HepG2 (cell line): ENCODE data around the gene GDF9. TPM values are rescaled to one million over a fixed set of nuclear protein-coding genes. Genes with fewer than 3 reads are reported as not detected.

ENCODE experiments used
- CHCHD3 ChIP-seq: sonication (generic); formaldehyde crosslinking; IDR thresholded peaks from 2 replicates; pipeline ENCODE4 v1.8.0; 2022; ENCODE audit warnings: mild to moderate bottlenecking, missing genetic modification reagents, moderate library complexity
- MAFK ChIP-seq, 2 experiments: IDR thresholded peaks in 1 of 2; conservative IDR thresholded peaks in 1 of 2; 2 replicates each; pipeline ENCODE4 v1.6.1; 2011; ENCODE audit warnings: improper control_type of control experiment in 2 of 2, low read length in 2 of 2
- MEIS2 ChIP-seq: sonication (generic); formaldehyde crosslinking; IDR thresholded peaks from 2 replicates; pipeline ENCODE4 v1.9.0; 2021; ENCODE audit warnings: mild to moderate bottlenecking, missing genetic modification reagents
- NR3C1 ChIP-seq: sonication (generic); formaldehyde crosslinking; IDR thresholded peaks from 2 replicates; pipeline ENCODE4 v1.4.0; 2020; ENCODE audit warnings: missing genetic modification reagents
- PHF20 ChIP-seq: sonication (generic); formaldehyde crosslinking; IDR thresholded peaks from 2 replicates; pipeline ENCODE4 v1.5.0; 2020; ENCODE audit warnings: mild to moderate bottlenecking, missing genetic modification reagents
- RBM39 ChIP-seq: fragments of 200-400 bp; formaldehyde crosslinking; IDR thresholded peaks from one replicate; pipeline ENCODE4 v1.6.1; 2018; ENCODE audit warnings: antibody characterized with exemption, mild to moderate bottlenecking, low read depth, low read length; ENCODE audit not compliant: poor library complexity, severe bottlenecking
- TBX3 ChIP-seq: fragments of 450-650 bp; IDR thresholded peaks from 2 replicates; pipeline ENCODE4 v1.6.1; 2017; ENCODE audit warnings: antibody characterized with exemption, mild to moderate bottlenecking, inconsistent platforms, borderline replicate concordance
- TCF7L2 ChIP-seq: IDR thresholded peaks from 2 replicates; pipeline ENCODE4 v1.6.1; 2011; ENCODE audit warnings: mild to moderate bottlenecking, low read depth, low read length, moderate library complexity
- TMF1 ChIP-seq: sonication (generic); formaldehyde crosslinking; IDR thresholded peaks from 2 replicates; pipeline ENCODE4 v1.8.1; 2022; ENCODE audit warnings: low read depth, missing genetic modification reagents
- TOPORS ChIP-seq: sonication (generic); formaldehyde crosslinking; IDR thresholded peaks from 2 replicates; pipeline ENCODE4 v1.8.0; 2023; ENCODE audit warnings: mild to moderate bottlenecking, missing genetic modification reagents
- XBP1 ChIP-seq: sonication (generic); formaldehyde crosslinking; IDR thresholded peaks from 2 replicates; pipeline ENCODE4 v1.5.0; 2020; ENCODE audit warnings: missing genetic modification reagents
- YY1 ChIP-seq: IDR thresholded peaks from 2 replicates; pipeline ENCODE4 v1.6.1; 2011; ENCODE audit warnings: low read length, low read depth, moderate library complexity, mild to moderate bottlenecking; ENCODE audit not compliant: insufficient read depth, insufficient replicate concordance
- ZNF251 ChIP-seq: sonication (generic); formaldehyde crosslinking; IDR thresholded peaks from 2 replicates; pipeline ENCODE4 v1.9.0; 2021; ENCODE audit warnings: mild to moderate bottlenecking, missing genetic modification reagents
- ZNF383 ChIP-seq: sonication (generic); formaldehyde crosslinking; IDR thresholded peaks from 2 replicates; pipeline ENCODE4 v1.4.0; 2020; ENCODE audit warnings: missing genetic modification reagents, mild to moderate bottlenecking, borderline replicate concordance
- polyA plus RNA-seq, 8 experiments: library from polyadenylated mRNA; depleted of rRNA in 3 of 8; stranded (reverse) in 7 of 8; unstranded in 1 of 8; fragments of >200 nt; fragmentation: Illumina TruSeq in 4 of 8; extraction: Trizol in 4 of 8; gene quantifications; 2 replicates each; pipeline versions ENCODE4 v1.2.1 to v1.2.3, GENCODE V29; 2011 to 2016; ENCODE audit warnings: low read depth in 4 of 8, missing spikeins in 1 of 8, mixed read lengths in 1 of 8; ENCODE audit not compliant: insufficient read depth in 1 of 8
- total RNA-seq, 5 experiments: library from RNA; depleted of rRNA; stranded (reverse); fragments of >200 nt; fragmentation: Illumina TruSeq; extraction: Trizol; gene quantifications; 2 replicates each; pipeline ENCODE4 v1.2.3, GENCODE V29; 2016; ENCODE audit warnings: low read depth in 1 of 5
- TF ChIP-seq, protein P1 (sequence below): sonication (generic); formaldehyde crosslinking; IDR thresholded peaks from 2 replicates; pipeline ENCODE4 v1.5.0; 2020; ENCODE audit warnings: mild to moderate bottlenecking, missing genetic modification reagents, borderline replicate concordance
- TF ChIP-seq, protein P2 (sequence below): sonication (generic); formaldehyde crosslinking; IDR thresholded peaks from 2 replicates; pipeline ENCODE4 v1.5.1; 2020; ENCODE audit warnings: missing genetic modification reagents, mild to moderate bottlenecking, borderline replicate concordance
- TF ChIP-seq, protein P3 (sequence below): sonication (generic); formaldehyde crosslinking; IDR thresholded peaks from 2 replicates; pipeline ENCODE4; 2020; ENCODE audit warnings: missing genetic modification reagents, mild to moderate bottlenecking, borderline replicate concordance
- TF ChIP-seq, protein P4 (sequence below): sonication (generic); formaldehyde crosslinking; IDR thresholded peaks from 2 replicates; pipeline ENCODE4 v1.4.0; 2020; ENCODE audit warnings: mild to moderate bottlenecking, missing genetic modification reagents
- TF ChIP-seq, protein P5 (sequence below): sonication (generic); formaldehyde crosslinking; IDR thresholded peaks from 2 replicates; pipeline ENCODE4 v1.9.0; 2021; ENCODE audit warnings: missing genetic modification reagents, borderline replicate concordance

GDF9 gene
- total and polyA plus RNA-seq, 2 of the 13 experiments (the other 11 are each of a cell fraction or from before 2014, with no cell fraction given) = 0.33 to 0.38 TPM

DNA sequence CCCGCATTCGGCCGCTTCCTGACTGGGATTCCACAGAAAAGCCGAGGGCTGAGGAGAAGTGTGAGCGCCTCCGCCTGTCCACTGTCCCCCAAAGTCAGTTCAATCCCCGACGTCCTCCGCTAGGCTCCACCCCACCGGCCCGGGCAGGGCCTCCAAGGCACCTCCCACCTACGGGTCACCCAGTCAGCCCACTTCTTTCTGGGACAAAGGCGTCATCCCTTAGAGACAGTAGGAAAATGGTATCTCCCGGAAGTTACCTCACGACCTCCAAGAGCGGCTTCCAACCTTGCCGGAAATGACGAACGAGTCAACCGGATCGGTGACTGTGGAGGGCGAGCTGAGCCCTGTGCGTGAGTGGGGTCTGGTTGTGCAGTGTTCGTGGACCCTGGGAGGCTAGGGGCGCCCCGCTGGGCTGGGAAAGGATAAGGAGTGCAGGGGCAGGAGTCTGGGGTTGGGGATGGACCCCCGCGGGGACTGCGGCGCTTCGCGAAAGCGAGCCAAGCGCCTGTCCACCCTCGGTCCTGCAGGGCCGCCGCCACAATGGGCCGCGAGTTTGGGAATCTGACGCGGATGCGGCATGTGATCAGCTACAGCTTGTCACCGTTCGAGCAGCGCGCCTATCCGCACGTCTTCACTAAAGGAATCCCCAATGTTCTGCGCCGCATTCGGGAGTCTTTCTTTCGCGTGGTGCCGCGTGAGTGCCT is at the start of gene GDF9, which contains the start of gene UQCRQ (continued):
- TF ChIP-seq MEIS2 (CRISPR knock-in tag) (no peak), NR3C1 (no peak), ZNF383 (CRISPR knock-in tag) (no peak), TBX3 (peak; percentile 33; the same call in 1 of the 2 replicates), TMF1 (CRISPR knock-in tag) (no peak; the same call in 1 of the 2 replicates), TCF7L2 (no peak), RBM39 (peak; percentile 18), MAFK (conservative IDR thresholded peaks at IDR 0.05 in 1 of 2, IDR thresholded peaks at IDR 0.05 in 1 of 2; ENCODE audit: low read length in 2 of 2) (no peak), TOPORS (CRISPR knock-in tag) (peak; percentile 69; the same call in 1 of the 2 replicates), ZNF251 (CRISPR knock-in tag) (no peak), PHF20 (CRISPR knock-in tag) (peak; percentile 85), YY1 (peak; percentile 76), CHCHD3 (CRISPR knock-in tag) (no peak), XBP1 (no peak; the same call in 1 of the 2 replicates)
- TF ChIP-seq, protein P1, sequence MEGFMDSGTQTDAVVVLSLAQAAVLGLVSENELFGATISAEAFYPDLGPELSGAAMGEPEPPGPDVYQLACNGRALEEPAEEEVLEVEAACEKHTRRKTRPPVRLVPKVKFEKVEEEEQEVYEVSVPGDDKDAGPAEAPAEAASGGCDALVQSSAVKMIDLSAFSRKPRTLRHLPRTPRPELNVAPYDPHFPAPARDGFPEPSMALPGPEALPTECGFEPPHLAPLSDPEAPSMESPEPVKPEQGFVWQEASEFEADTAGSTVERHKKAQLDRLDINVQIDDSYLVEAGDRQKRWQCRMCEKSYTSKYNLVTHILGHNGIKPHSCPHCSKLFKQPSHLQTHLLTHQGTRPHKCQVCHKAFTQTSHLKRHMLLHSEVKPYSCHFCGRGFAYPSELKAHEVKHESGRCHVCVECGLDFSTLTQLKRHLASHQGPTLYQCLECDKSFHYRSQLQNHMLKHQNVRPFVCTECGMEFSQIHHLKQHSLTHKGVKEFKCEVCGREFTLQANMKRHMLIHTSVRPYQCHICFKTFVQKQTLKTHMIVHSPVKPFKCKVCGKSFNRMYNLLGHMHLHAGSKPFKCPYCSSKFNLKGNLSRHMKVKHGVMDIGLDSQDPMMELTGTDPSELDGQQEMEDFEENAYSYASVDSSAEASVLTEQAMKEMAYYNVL (CRISPR knock-in tag) = peak; percentile 63; the same call in 1 of the 2 replicates
- TF ChIP-seq, protein P2, sequence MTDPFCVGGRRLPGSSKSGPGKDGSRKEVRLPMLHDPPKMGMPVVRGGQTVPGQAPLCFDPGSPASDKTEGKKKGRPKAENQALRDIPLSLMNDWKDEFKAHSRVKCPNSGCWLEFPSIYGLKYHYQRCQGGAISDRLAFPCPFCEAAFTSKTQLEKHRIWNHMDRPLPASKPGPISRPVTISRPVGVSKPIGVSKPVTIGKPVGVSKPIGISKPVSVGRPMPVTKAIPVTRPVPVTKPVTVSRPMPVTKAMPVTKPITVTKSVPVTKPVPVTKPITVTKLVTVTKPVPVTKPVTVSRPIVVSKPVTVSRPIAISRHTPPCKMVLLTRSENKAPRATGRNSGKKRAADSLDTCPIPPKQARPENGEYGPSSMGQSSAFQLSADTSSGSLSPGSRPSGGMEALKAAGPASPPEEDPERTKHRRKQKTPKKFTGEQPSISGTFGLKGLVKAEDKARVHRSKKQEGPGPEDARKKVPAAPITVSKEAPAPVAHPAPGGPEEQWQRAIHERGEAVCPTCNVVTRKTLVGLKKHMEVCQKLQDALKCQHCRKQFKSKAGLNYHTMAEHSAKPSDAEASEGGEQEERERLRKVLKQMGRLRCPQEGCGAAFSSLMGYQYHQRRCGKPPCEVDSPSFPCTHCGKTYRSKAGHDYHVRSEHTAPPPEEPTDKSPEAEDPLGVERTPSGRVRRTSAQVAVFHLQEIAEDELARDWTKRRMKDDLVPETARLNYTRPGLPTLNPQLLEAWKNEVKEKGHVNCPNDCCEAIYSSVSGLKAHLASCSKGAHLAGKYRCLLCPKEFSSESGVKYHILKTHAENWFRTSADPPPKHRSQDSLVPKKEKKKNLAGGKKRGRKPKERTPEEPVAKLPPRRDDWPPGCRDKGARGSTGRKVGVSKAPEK (CRISPR knock-in tag) = no peak
- TF ChIP-seq, protein P3, sequence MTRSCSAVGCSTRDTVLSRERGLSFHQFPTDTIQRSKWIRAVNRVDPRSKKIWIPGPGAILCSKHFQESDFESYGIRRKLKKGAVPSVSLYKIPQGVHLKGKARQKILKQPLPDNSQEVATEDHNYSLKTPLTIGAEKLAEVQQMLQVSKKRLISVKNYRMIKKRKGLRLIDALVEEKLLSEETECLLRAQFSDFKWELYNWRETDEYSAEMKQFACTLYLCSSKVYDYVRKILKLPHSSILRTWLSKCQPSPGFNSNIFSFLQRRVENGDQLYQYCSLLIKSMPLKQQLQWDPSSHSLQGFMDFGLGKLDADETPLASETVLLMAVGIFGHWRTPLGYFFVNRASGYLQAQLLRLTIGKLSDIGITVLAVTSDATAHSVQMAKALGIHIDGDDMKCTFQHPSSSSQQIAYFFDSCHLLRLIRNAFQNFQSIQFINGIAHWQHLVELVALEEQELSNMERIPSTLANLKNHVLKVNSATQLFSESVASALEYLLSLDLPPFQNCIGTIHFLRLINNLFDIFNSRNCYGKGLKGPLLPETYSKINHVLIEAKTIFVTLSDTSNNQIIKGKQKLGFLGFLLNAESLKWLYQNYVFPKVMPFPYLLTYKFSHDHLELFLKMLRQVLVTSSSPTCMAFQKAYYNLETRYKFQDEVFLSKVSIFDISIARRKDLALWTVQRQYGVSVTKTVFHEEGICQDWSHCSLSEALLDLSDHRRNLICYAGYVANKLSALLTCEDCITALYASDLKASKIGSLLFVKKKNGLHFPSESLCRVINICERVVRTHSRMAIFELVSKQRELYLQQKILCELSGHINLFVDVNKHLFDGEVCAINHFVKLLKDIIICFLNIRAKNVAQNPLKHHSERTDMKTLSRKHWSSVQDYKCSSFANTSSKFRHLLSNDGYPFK = peak; percentile 82
- TF ChIP-seq, protein P4, sequence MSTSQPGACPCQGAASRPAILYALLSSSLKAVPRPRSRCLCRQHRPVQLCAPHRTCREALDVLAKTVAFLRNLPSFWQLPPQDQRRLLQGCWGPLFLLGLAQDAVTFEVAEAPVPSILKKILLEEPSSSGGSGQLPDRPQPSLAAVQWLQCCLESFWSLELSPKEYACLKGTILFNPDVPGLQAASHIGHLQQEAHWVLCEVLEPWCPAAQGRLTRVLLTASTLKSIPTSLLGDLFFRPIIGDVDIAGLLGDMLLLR = 0 out of 2 replicates have a peak, but pooled peaks have one; percentile 37
- TF ChIP-seq, protein P5, sequence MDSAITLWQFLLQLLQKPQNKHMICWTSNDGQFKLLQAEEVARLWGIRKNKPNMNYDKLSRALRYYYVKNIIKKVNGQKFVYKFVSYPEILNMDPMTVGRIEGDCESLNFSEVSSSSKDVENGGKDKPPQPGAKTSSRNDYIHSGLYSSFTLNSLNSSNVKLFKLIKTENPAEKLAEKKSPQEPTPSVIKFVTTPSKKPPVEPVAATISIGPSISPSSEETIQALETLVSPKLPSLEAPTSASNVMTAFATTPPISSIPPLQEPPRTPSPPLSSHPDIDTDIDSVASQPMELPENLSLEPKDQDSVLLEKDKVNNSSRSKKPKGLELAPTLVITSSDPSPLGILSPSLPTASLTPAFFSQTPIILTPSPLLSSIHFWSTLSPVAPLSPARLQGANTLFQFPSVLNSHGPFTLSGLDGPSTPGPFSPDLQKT = no peak
